Astrocyte of the cerebellum (primary cell): ENCODE results near the gene RINT1.
"Not testable (repeated sequence)": the region's sequence is repeated elsewhere in the genome, so short reads cannot be mapped to it uniquely, and the experiment has no call there.

ENCODE experiments used
- DNase-seq: peaks from one replicate; pipeline ENCODE4 v3.0.0-alpha.2; 2011; ENCODE audit warnings: low read depth
- H3K4me3 ChIP-seq: 2 replicates; pipeline ENCODE4 v1.5.1; 2011; ENCODE audit warnings: mild to moderate bottlenecking, low read depth, low read length, moderate library complexity
- in situ Hi-C: cut with HindIII; loops from 2 replicates; pipeline ENCODE4 v1.10.0; 2017; ENCODE audit warnings: low sequenced_read_pairs
- TF ChIP-seq, protein P1 (sequence below): IDR thresholded peaks from 2 replicates; pipeline ENCODE4 v1.5.1; 2012; ENCODE audit warnings: low read length, low read depth, moderate library complexity, mild to moderate bottlenecking; ENCODE audit errors: missing control alignments

RINT1 gene

GRCh38 chr7:105497016-105497415 is 35.0 kb upstream of the RINT1 start:
- no peak for DNase-seq
- in situ Hi-C loops = no loop called here
- no peak overlapping the region for H3K4me3 ChIP-seq
- TF ChIP-seq, protein P1, sequence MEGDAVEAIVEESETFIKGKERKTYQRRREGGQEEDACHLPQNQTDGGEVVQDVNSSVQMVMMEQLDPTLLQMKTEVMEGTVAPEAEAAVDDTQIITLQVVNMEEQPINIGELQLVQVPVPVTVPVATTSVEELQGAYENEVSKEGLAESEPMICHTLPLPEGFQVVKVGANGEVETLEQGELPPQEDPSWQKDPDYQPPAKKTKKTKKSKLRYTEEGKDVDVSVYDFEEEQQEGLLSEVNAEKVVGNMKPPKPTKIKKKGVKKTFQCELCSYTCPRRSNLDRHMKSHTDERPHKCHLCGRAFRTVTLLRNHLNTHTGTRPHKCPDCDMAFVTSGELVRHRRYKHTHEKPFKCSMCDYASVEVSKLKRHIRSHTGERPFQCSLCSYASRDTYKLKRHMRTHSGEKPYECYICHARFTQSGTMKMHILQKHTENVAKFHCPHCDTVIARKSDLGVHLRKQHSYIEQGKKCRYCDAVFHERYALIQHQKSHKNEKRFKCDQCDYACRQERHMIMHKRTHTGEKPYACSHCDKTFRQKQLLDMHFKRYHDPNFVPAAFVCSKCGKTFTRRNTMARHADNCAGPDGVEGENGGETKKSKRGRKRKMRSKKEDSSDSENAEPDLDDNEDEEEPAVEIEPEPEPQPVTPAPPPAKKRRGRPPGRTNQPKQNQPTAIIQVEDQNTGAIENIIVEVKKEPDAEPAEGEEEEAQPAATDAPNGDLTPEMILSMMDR = no peak

GRCh38 chr7:105502173-105502572 is 29.8 kb upstream of the RINT1 start:
- in situ Hi-C loops = no loop called here
- H3K4me3 ChIP-seq = no peak overlapping the region
- DNase-seq = no peak
- TF ChIP-seq, protein P1 = no peak

DNA sequence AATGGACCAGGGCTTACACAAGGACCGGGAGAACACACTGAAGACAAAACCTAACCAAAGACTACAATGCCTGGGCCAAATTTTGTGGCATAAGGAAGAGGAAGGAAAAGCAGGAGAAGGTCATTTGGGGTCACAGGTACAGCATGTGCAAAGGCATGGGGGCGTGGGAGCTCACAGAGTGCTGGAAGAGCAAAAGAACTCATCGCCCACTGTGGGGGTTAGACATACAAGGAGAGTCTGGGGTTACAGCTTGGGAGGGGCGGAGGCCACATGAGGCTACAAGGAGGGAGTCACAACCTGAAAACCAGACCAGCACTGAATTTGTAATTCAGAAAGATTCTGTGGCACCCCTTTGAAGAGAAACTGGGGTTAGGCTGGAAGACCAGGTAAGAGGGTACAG is 19.6 kb upstream of the RINT1 start:
- H3K4me3 ChIP-seq = no peak overlapping the region
- in situ Hi-C loops = no loop called here
- TF ChIP-seq, protein P1 = no peak
- no peak for DNase-seq

DNA sequence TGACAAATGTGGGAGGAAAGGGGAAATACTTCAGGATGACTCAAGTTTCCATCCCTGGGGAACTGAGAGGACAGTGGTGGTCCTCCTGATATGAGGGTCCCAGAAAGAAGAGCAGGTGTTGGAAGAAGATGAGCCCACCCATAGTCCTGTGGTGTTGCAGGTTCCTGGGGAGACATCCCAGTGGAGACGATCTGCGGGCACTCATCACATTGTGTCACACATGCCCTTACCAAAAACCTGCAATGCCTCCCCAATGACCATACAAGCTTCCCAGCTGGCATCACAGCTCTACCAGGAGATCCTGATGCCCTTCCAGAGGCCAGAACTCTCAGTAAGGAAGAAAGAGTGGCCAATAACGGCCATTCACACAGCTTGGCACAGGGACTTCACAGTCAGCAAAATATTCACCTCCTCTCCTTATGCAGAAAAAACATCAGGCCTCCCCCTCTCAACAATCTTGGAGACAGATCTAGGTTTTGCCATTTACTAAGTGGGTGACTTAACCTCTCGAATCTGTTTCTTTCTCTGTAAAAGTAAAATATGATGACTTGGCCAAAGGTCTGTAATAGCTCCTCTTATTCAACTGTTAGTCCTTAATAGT is 19.0 kb upstream of the RINT1 start:
- TF ChIP-seq, protein P1 = no peak
- no peak for DNase-seq
- no peak overlapping the region for H3K4me3 ChIP-seq
- in situ Hi-C loops = no loop called here

- DNase-seq, H3K4me3 ChIP-seq, in situ Hi-C loops: not testable (repeated sequence)
Observed at GRCh38 chr7:105515610-105516009, 16.4 kb upstream of the RINT1 start.

DNA sequence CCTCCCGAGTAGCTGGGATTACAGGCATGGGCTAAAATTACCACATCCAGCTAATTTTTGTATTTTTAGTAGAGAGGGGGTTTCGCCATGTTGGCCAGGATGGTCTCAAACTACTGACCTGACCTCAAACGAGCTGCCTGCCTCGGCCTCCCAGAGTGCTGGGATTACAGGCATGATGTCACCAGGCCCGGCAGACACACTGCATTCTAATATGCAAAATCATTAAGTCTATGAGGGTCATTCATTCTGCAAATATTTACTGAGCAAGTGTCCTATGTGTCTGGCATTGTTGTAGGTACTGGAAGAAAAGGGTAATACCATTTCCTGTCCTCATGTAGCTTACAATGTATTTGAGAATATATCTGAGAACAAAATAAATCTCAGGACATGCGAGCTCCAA is 12.6 kb upstream of the RINT1 start:
- TF ChIP-seq, protein P1 = no peak
- H3K4me3 ChIP-seq = no peak overlapping the region
- no peak for DNase-seq
- in situ Hi-C loops = no loop called here

DNA sequence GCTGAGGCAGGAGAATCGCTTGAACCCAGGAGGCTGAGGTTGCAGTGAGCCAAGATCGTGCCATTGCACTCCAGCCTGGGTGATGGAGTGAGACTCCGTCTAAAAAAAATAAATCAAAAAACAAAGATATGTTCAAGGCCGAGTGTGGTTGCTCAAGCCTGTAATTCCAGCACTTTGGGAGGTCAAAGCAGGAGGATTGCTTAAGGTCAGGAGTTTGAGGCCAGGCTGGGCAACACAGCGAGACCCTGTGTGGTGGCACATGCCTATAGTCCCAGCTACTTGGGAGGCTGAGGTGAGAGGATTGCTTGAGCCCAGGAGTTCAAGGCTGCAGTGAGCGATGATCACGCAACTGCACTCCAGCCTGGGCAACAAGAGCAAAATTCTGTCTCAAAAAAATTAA is 11.4 kb upstream of the RINT1 start:
- H3K4me3 ChIP-seq = peak overlapping the region; percentile 82
- in situ Hi-C loops, DNase-seq: not testable (repeated sequence)
